Thoracic aorta (tissue), 2 donors: ENCODE data around the gene TRIO. TPM values are rescaled to one million over a fixed set of nuclear protein-coding genes. Genes with fewer than 3 reads are reported as not detected.
A peak's percentile ranks its signal among the peaks of the same experiment; 100 is the strongest.

Experiments used
- ATAC-seq: fragments of 150-250 bp; one replicate; pipeline ENCODE4 v1.8.0; 2017; ENCODE audit warnings: low read depth; ENCODE audit not compliant: insufficient number of reproducible peaks, low FRiP score
- DNase-seq: peaks from one replicate; pipeline ENCODE4 v3.0.0-alpha.2; 2020; ENCODE audit warnings: low spot score
- H3K27ac ChIP-seq, 2 donors: fragments of 200-600 bp; sonication (generic); 1 replicate in 1 of 2; 2 replicates in 1 of 2; pipeline ENCODE4 v1.5.1; 2016; ENCODE audit warnings: mild to moderate bottlenecking in 2 of 2, moderate library complexity in 2 of 2
- H3K27me3 ChIP-seq: fragments of 200-600 bp; sonication (generic); replicated peaks from 2 replicates; pipeline ENCODE4 v1.6.0; 2016; ENCODE audit warnings: mild to moderate bottlenecking; ENCODE audit not compliant: insufficient read depth
- H3K36me3 ChIP-seq: fragments of 200-600 bp; sonication (generic); one replicate; pipeline ENCODE4 v1.5.1; 2016
- H3K4me1 ChIP-seq, 2 donors: fragments of 200-600 bp; sonication (generic); 1 replicate in 1 of 2; 2 replicates in 1 of 2; pipeline versions ENCODE4 v1.5.1 to v1.6.0; 2016; ENCODE audit warnings: low read depth in 2 of 2, mild to moderate bottlenecking in 1 of 2; ENCODE audit not compliant: control insufficient read depth in 1 of 2
- H3K4me3 ChIP-seq: fragments of 200-600 bp; sonication (generic); 2 replicates; pipeline ENCODE4 v1.5.1; 2016; ENCODE audit warnings: mild to moderate bottlenecking
- H3K9me3 ChIP-seq: fragments of 200-600 bp; sonication (generic); 2 replicates; pipeline ENCODE4 v1.5.1; 2016
- total RNA-seq, 2 donors: library from RNA; depleted of rRNA; stranded (reverse); fragments of >200 nt; gene quantifications; one replicate each; pipeline versions ENCODE4 v1.1.0 to v1.2.3, GENCODE V29; 2016
- TF ChIP-seq, protein P1 (sequence below): fragments of 200-600 bp; sonication (generic); IDR thresholded peaks from one replicate; pipeline ENCODE4 v1.5.1; 2019; ENCODE audit warnings: antibody characterized with exemption

Gene TRIO
- total RNA-seq, 2 donors from 2014 or later, result 219 to 300 TPM

DNA sequence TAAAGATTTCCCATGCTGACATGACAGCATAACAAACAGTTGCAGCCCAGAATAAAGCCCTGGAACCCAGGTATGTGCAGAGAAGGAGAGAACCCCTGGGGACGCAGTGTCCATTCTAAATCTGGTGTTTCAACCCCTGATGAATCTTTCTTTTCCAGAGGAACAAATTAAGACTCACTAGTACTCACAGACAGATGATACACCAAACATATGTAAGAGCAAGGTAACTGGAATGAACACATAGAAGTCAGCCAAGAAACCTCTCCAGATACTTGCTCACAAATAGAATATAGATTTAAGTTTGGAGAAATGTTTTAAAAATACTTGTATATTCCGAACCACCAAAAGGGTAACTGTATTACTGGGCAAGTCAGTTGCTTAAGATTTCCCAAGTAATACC, 307.6 kb downstream of the TRIO start:
- peak overlapping the region in 1 of 2 donors; percentile 51 for H3K27ac ChIP-seq
- peaks cover 6 to 50% of the 10 kb centered on the region in 2 donors for H3K4me1 ChIP-seq

GRCh38 chr5:14451871-14452270, 308.7 kb downstream of the TRIO start:
- TF ChIP-seq, protein P1, sequence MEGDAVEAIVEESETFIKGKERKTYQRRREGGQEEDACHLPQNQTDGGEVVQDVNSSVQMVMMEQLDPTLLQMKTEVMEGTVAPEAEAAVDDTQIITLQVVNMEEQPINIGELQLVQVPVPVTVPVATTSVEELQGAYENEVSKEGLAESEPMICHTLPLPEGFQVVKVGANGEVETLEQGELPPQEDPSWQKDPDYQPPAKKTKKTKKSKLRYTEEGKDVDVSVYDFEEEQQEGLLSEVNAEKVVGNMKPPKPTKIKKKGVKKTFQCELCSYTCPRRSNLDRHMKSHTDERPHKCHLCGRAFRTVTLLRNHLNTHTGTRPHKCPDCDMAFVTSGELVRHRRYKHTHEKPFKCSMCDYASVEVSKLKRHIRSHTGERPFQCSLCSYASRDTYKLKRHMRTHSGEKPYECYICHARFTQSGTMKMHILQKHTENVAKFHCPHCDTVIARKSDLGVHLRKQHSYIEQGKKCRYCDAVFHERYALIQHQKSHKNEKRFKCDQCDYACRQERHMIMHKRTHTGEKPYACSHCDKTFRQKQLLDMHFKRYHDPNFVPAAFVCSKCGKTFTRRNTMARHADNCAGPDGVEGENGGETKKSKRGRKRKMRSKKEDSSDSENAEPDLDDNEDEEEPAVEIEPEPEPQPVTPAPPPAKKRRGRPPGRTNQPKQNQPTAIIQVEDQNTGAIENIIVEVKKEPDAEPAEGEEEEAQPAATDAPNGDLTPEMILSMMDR, result no peak
- Histone ChIP-seq H3K4me3 (no peak overlapping the region), H3K4me1 (peaks cover 6 to 50% of the 10 kb centered on the region in 2 donors), H3K9me3 (no peaks in the 10 kb centered on the region), H3K27ac (peak overlapping the region; percentile 40 to 42), H3K36me3 (no peaks in the 10 kb centered on the region), H3K27me3 (no peaks in the 10 kb centered on the region)
- DNase-seq (no peak), ATAC-seq (no peak)

More for the DNA sequence above, 307.6 kb downstream of the TRIO start:
- Histone ChIP-seq H3K9me3 (no peaks in the 10 kb centered on the region), H3K36me3 (no peaks in the 10 kb centered on the region), H3K27me3 (no peaks in the 10 kb centered on the region), H3K4me3 (no peak overlapping the region)
- TF ChIP-seq, protein P1, result no peak
- no peak for DNase-seq
- ATAC-seq, result no peak

- ATAC-seq, result no peak
- H3K27me3 ChIP-seq, result no peaks in the 10 kb centered on the region
- H3K4me1 ChIP-seq, result peaks cover 6 to 50% of the 10 kb centered on the region in 2 donors
- H3K36me3 ChIP-seq, result no peaks in the 10 kb centered on the region
- H3K9me3 ChIP-seq, result no peaks in the 10 kb centered on the region
- DNase-seq, result no peak
- H3K27ac ChIP-seq, result peak overlapping the region; percentile 40 to 42
- H3K4me3 ChIP-seq, result no peak overlapping the region
- TF ChIP-seq, protein P1, result no peak
These were observed 309.7 kb downstream of the TRIO start for GRCh38 chr5:14452685-14453454.

GRCh38 chr5:14453481-14453880, 310.3 kb downstream of the TRIO start:
- H3K27me3 ChIP-seq, result no peaks in the 10 kb centered on the region
- no peak overlapping the region for H3K4me3 ChIP-seq
- H3K36me3 ChIP-seq, result no peaks in the 10 kb centered on the region
- H3K27ac ChIP-seq, result peak overlapping the region in 1 of 2 donors; percentile 21
- ATAC-seq, result no peak
- TF ChIP-seq, protein P1, result no peak
- no peaks in the 10 kb centered on the region for H3K9me3 ChIP-seq
- no peak for DNase-seq
- peaks cover 6 to 44% of the 10 kb centered on the region in 2 donors for H3K4me1 ChIP-seq

DNA sequence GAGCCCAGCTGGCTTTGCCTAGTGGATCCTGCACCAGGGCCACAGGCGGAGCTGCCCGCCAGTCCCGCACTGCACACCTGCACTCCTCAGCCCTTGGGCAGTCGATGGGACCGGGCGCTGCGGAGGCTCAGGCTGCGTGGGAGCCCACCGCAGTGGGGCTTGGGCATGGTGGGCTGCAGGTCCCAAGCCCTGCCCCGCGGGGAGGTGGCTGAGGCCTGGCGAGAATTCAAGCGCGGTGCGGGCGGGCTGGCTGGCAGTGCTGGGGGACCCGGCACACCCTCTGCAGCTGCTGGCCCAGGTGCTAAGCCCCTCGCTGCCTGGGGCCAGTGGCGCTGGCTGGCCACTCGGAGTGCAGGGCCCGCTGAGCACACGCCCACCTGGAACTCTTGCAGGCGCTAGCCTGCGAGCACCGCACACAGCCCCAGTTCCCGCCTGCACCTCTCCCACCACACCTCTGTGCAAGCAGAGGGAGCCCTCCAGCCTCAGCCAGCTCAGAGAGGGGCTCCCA, 312.7 kb downstream of the TRIO start:
- no peaks in the 10 kb centered on the region for H3K9me3 ChIP-seq
- DNase-seq, result no peak
- no peak overlapping the region for H3K4me3 ChIP-seq
- peaks cover 5% of the 10 kb centered on the region for H3K36me3 ChIP-seq
- TF ChIP-seq, protein P1, result no peak
- H3K27ac ChIP-seq, result no peak overlapping the region
- no peaks in the 10 kb centered on the region for H3K27me3 ChIP-seq
- ATAC-seq, result no peak
- peaks cover 0 to 20% of the 10 kb centered on the region in 2 donors for H3K4me1 ChIP-seq
